ENCODE data around the gene HDAC4.

HDAC4 gene

GRCh38 chr2:239029958-239030357 lies 370.9 kb downstream of the HDAC4 start:
- DNase-seq, result no peak

GRCh38 chr2:239028253-239028619 lies 372.6 kb downstream of the HDAC4 start:
- DNase-seq, result no peak

- DNase-seq, result no peak
These were observed 373.2 kb downstream of the HDAC4 start for GRCh38 chr2:239027391-239028252.

- DNase-seq, result no peak
These were observed 374.0 kb downstream of the HDAC4 start for GRCh38 chr2:239026711-239027361.

GRCh38 chr2:239025951-239026461 lies 374.8 kb downstream of the HDAC4 start:
- DNase-seq, result no peak

GRCh38 chr2:239025096-239025801 lies 375.6 kb downstream of the HDAC4 start:
- no peak for DNase-seq

GRCh38 chr2:239024226-239024625 lies 376.6 kb downstream of the HDAC4 start:
- no peak for DNase-seq

GRCh38 chr2:239022437-239023260 lies 378.2 kb downstream of the HDAC4 start:
- DNase-seq, result no peak

GRCh38 chr2:239021651-239022436 lies 379.0 kb downstream of the HDAC4 start:
- DNase-seq, result no peak

GRCh38 chr2:239021224-239021623 lies 379.6 kb downstream of the HDAC4 start:
- DNase-seq, result no peak

GRCh38 chr2:239020541-239021041 lies 380.2 kb downstream of the HDAC4 start:
- DNase-seq, result no peak

- DNase-seq, result no peak
These were observed 381.6 kb downstream of the HDAC4 start for GRCh38 chr2:239019183-239019581.

GRCh38 chr2:239018271-239019182 lies 382.3 kb downstream of the HDAC4 start:
- no peak for DNase-seq

- no peak for DNase-seq
These were observed 383.2 kb downstream of the HDAC4 start for GRCh38 chr2:239017491-239018098.

- no peak for DNase-seq
These were observed 384.7 kb downstream of the HDAC4 start for GRCh38 chr2:239015901-239016675.

GRCh38 chr2:239015218-239015900 lies 385.5 kb downstream of the HDAC4 start:
- DNase-seq, result no peak

GRCh38 chr2:239014458-239015217 lies 386.2 kb downstream of the HDAC4 start:
- no peak for DNase-seq

- no peak for DNase-seq
These were observed 387.2 kb downstream of the HDAC4 start for GRCh38 chr2:239013678-239013976.
